Left renal cortex interstitium (tissue), 4 donors: ENCODE results near the gene PLA2G10. TPM values are rescaled to one million over a fixed set of nuclear protein-coding genes. Genes with fewer than 3 reads are reported as not detected.
A peak's percentile ranks its signal among the peaks of the same experiment; 100 is the strongest.
"Not testable (repeated sequence)": the region's sequence is repeated elsewhere in the genome, so short reads cannot be mapped to it uniquely, and the experiment has no call there.

Source experiments
- DNase-seq, 4 donors: peaks; one replicate each; pipeline ENCODE4 v3.0.0-alpha.2; 2013; ENCODE audit warnings: low read depth in 4 of 4, low spot score in 2 of 4, missing footprints in 1 of 4
- polyA plus RNA-seq, 4 donors: library from polyadenylated mRNA; unstranded; fragments of 120-200 nt; gene quantifications; one replicate each; pipeline ENCODE4 v1.2.1, GENCODE V29; 2013; ENCODE audit not compliant: insufficient read length in 4 of 4

Gene PLA2G10
- polyA plus RNA-seq, 4 donors, result 0.17 to 0.87 (median 0.52) TPM

DNA sequence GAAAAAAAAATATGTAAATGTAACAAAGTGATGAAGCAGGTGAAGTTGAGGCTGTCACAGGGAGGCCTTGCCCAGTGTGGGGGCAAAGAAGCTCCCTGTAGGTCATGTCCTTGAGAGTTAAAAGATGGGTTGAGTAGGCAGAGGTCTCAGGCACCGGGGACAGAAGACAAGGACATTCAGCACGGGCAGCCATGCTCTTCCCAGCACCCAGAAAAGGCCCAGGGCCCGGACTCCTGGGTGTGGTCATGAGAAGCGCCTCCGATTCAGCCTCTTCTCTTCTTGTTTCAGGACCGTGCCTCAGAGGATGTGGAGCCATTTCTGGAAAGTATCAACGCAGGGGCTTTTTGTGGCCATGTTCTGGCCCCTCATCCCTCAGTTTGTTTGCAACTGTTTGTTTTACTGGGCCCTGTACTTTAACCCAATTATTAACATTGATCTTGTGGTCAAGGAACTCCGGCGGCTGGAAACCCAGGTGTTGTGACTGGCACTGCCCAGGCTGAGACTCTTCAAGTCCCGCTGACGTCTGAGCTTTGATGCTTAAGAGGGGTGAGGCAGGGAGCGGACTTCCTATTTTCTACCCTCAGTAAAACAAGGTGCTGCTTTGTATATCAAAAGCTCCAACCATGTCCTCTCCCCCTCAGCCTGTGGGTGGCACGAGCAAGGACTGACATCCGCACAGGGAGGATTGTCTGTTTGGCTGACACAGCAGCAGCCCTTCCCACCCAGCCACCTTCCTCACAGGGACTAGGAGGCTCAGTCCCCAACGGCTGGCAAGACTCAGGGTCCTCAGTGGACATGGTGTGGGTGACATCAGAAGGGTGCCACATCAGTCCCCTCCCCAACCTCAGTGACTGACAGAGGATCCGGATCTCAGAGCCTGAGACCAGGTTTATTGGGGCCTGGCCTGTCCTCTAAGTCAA lies 26.5 kb downstream of the PLA2G10 start:
- no peak for DNase-seq

DNA sequence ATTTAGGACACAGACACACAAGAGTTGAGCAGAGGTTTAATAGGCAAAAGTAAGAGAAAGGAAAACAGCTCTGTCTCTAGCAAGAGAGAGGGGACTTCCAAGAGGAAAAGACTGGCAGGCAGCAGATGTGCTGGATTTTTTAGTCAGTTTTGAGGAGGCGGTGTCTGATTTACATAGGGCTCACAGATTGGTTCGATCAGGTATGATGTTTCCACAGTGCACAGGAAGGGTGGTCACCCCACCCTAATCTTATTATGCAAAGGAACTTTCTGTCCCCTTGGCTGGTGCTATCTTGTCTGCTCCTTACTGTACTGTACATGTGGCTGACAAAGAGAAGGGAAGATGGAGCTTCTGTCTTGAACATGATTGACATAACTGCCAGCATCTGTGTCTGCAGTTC lies 36.0 kb downstream of the PLA2G10 start:
- DNase-seq, result no peak

DNA sequence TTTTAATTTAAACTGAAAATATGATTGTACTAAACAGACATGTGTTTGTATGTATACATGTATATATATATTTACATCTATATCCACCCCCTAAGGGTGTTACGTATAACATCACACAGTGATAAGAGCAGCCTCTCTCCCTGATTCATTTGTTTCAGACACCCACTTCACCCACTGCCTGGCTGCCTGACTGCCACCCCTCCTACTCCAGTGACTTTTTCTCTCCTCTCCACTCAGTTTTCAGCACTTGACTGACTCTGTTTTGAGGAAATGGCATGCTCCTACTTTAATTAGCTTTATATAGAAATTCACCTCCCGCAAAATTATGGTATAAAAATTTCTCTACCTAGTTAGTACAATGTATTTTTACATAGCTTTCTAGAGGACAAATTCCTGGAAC lies 41.4 kb downstream of the PLA2G10 start:
- DNase-seq, result no peak

DNA sequence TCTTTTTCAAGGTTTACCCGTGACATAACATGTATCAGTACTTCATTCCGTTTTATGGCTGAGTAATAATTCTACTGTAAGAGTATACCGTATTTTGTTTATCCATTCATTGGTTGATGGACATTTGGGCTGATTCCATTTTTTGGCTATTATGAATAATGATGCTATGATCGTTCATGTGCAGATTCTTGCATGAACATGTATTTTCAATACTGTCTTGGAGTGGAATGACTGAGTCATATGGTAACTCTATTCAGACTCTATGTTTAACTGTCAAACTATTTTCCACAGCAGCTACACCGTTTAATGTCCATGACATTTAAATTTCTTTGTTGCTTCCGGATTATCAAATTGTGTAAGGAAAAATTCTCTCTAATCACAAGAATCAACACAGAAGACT lies 43.5 kb downstream of the PLA2G10 start:
- DNase-seq, result no peak

DNA sequence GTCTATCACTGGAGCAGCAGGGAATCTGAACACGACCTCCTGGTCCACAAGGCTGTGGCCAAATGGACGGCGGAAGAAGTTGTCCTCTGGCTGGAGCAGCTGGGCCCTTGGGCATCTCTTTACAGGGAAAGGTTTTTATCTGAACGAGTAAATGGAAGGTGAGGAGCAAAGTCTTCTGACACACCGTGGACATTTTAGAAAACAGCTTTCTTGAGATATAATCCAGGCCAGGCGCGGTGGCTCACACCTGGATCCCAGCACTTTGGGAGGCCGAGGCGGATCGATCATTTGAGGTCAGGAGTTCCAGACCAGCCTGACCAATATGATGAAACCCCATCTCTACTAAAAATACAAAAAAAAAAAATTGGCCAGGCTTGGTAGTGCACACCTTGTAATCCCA lies 44.3 kb downstream of the PLA2G10 start:
- DNase-seq, result no peak

DNA sequence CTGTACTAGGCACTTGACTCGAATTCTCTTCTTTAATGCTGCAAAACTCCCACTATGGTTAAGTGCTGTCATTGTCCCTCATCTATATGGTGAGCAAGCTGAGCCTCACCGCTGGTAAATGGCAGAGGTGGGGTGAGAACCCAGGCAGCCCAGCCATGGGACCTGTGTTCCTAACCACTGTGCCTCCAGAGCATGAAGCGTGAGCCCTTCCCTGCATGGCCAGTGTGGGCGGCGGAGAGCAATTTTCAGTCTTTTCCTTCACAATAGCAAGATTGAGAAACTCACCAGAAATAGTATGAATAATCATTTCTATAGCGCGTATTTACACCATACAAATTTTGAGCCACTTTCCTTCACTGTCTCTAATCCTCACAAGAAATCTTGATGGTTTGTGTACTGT lies 52.2 kb downstream of the PLA2G10 start:
- no peak for DNase-seq

DNA sequence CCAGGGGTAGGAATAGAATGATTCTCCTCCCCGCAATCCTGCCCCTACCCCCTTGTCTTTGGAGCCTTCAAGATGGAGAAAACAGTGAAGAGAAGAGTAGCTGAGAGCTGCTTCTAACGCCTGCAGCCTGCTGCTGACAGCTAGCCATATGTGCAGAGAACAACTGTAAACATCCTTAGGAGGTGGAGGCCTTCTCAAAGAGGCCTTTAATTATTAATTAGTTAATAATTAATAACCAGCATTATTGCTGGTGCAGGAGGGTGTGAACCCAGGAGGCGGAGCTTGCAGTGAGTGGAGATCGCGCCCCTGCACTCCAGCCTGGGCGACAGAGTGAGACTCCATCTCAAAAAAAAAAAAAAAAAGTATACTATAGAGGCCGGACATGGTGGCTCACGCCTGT lies 52.9 kb downstream of the PLA2G10 start:
- no peak for DNase-seq

DNA sequence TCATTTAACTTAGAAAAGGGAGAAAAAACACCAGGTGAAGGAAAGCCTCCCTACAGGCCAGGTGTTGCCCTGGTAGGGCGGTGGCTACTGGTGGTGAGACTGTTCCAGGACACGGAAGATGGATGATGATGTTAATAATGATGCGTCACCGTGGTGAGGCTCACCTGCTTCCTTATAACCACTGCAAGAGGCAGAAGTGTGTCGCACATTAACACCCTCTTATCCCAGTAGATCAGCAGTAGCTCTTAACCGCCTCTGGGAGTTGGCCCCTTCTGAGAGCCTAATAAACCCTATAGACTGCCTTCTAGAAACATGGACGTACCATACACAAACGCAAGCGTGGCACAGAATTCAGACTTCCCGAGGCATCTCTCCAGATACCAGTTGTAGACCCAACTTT lies 53.6 kb downstream of the PLA2G10 start:
- no peak for DNase-seq

DNA sequence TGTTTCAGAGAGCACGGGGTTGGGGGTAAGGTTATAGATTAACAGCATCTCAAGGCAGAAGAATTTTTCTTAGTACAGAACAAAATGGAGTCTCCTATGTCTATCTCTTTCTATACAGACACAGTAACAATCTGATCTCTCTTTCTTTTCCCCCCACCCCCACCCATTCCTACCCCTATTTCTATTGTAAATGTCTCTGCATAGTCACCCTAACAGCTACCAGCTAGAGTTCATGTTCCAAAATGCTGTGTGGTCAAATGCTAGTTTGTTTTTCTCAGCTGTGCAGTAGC lies 57.2 kb downstream of the PLA2G10 start:
- DNase-seq, result not testable (repeated sequence)

DNA sequence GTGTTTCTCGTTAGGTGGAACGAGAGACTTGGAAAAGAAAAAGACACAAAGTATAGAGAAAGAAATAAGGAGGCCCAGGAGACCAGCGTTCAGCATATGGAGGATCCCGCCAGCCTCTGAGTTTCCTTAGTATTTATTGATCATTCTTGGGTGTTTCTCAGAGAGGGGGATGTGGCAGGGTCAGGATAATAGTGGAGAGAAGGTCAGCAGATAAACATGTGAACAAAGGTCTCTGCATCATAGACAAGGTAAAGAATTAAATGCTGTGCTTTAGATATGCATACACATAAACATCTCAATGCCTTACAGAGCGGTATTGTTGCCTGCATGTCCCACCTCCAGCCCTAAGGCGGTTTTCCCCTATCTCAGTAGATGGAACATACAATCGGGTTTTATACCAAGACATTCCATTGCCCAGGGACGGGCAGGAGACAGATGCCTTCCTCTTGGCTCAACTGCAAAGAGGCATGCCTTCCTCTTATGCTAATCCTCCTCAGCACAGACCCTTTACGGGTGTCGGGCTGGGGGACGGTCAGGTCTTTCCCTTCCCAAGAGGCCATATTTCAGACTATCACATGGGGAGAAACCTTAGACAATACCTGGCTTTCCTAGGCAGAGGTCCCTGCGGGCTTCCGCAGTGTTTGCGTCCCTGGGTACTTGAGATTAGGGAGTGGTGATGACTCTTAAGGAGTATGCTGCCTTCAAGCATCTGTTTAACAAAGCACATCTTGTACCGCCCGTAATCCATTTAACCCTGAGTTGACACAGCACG lies 57.7 kb downstream of the PLA2G10 start:
- DNase-seq, result not testable (repeated sequence)

DNA sequence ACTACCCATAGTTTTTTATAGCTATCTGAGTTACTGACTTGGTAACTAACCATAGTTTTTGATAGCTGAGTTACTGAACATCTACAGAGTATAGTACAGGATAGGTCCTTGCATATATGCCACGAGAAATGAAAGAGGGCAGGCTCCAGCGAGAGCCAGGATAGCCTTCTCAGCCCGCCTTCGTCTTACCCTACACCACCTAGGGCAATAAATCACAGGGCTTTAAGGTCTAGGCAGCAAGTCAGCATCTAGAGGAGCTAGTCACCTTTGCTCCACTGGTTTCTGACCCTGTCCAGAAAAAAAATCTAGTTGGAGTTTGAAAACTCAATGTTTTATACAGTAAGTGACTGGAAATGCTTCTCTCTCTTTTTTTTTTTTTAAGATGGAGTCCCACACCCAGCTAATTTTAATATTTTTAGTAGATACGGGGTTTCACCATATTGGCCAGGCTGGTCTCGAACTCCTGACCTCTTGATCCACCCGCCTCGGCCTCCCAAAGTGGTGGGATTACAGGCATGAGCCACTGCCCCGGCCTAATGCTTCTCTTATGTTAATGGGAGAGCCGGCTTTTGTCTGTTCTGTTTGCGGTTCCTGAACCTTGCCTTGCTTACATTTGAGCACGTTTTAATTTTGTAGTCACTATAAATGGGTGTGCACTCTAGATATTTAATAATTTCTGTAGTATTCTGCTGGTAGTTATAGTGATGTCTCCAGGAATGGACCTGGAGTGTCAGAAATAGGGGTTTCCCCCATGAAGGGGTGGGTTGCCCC lies 58.5 kb downstream of the PLA2G10 start:
- no peak for DNase-seq

DNA sequence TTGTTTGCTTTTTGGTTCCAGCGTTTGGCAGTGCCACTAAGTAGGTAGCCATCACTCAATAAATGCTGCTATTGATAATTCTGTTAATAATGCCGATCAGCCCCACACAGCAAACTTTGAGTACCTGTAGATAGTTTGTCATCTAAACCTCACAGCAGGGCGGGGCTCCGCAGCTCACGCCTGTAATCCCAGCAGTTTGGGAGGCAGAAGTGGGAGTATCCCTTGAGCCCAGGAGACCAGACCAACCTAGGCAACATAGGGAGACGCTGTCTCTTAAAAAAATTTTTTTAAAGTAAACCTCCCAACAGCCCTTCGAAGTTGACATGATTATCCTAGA lies 59.8 kb downstream of the PLA2G10 start:
- DNase-seq, result no peak

DNA sequence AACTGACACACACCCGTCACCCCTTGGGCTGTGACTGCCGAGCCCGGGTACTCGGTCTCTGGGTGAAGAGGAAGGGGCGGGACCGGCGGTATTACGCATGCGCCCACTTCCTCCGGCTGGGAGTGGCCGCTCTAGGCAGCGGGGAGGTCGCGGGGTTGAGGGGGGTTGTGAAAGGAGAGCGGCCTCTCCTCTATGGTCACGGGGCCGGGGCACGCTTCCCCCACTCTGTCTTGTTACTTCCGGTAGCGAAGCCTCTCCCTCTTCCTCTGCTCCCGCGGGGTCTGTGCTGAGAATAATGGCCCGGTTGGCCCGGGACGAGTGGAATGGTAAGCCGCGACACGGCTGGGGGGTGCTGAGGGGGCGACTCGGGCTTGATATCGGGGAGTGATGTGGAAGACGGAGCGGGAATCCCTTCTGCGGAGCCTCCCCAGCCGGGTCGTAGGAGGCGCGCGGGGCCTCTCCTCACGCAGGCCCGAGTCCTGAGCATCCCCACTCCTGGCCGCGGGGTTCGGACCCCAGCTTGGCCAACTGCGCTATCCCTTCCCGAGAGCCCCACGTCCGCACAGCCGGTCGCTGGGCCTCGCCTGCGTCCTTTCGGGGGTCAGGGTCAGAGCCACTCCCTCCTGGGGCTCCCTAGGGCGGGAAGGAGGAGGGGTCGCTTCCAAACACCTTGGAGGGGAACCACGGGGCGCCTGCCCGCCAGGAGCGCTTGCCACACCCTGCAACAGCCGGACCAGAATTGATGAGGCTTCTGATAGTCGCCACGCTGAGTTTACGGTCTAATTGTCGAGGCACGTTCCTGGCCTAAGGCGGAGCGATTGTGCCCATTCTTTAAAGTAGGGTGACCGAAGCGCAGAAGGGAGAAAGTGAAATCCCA lies 61.2 kb downstream of the PLA2G10 start, which contains the start of gene BFAR:
Gene BFAR, plus strand, starts transcription at position 259 of the 877 bp plus-strand sequence. CDS start 11,396 bp downstream, outside the sequence.
- DNase-seq, result peak in 3 of 4 donors; percentile 83 to 95 (median 94)

DNA sequence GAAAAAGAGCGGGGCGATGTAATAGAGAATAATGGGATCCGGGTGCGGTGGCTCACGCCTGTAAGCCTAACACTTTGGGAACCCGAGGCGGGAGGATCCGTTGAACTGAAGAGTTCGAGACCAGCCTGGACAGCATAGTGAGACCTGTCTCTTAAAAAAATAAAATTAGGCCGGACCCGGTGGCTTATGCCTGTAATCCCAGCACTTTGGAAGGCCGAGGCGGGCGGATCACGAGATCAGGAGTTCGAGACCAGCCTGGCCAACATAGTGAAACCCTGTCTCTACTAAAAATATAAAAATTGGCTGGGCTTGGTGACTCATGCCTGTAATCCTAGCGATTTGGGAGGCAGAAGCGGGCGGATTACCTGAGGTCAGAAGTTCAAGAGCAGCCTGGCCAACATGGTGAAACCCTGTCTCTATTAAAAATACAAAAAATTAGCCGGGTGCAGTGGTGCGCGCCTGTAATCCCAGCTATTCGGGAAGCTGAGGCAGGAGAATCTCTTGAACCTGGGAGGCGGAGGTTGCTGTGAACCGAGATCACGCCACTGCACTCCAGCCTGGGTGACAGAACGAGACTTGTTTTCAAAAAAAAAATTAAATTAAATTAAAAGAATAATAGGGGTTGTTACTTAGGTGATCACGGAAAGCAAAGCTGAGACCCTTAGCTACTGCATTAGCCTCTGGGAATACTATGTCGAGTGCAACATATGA lies 63.3 kb downstream of the PLA2G10 start:
- DNase-seq, result not testable (repeated sequence)

DNA sequence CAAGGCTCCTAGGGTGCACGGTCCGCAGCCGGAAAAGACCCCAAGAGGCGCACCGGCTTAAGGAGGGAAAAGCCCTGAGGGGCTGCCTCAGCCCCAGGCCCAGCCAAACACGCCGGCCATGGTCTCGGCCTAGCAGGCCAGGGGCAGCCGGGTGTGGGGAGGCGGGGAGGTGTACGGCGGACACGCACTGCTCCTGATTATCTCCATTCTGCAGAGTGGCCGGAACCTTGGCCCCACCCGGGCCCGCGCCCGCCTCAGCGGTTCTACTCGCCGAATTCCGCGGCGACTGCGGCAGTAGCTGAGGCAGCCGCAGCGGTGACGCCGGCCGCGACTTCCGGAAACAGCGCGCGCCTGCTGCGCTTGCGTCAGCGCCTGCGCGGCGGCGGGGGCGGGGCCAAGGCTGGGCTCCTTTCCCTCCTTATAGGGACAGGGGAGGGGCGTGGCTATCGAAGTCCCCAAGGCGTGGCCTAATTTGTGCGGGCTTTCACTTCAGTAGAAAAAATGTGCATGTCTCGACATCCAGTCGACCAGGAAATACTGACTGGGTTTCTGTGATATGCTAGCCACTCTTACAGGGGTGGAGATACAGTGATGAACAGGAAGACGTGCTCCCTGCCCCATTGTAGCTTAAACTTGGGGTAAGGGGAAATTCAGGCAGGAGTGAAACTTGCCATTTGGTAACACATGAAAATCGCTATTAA lies 64.0 kb downstream of the PLA2G10 start, which contains the start of gene PARN:
Gene PARN, minus strand, starts transcription at position 342 of the 701 bp plus-strand sequence. Its CDS starts 135 bp downstream, at position 207.
- peak in 3 of 4 donors; percentile 86 to 89 (median 87) for DNase-seq

DNA sequence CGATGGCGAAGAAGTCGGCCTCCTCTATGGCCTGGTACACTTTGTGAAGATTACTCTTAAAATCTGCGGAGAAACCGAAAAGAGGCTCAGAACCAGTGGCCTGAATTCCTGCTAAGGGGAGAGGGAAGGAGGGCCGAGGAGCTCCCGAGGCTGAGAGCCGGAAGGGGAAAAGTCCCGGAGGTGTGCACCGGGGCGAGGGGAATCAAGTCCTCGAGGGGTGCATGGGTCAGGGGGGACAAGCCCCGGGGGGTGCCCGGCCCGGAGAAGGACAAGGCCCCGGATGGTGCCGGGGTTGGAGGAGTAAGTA lies 64.5 kb downstream of the PLA2G10 start:
- no peak for DNase-seq

DNA sequence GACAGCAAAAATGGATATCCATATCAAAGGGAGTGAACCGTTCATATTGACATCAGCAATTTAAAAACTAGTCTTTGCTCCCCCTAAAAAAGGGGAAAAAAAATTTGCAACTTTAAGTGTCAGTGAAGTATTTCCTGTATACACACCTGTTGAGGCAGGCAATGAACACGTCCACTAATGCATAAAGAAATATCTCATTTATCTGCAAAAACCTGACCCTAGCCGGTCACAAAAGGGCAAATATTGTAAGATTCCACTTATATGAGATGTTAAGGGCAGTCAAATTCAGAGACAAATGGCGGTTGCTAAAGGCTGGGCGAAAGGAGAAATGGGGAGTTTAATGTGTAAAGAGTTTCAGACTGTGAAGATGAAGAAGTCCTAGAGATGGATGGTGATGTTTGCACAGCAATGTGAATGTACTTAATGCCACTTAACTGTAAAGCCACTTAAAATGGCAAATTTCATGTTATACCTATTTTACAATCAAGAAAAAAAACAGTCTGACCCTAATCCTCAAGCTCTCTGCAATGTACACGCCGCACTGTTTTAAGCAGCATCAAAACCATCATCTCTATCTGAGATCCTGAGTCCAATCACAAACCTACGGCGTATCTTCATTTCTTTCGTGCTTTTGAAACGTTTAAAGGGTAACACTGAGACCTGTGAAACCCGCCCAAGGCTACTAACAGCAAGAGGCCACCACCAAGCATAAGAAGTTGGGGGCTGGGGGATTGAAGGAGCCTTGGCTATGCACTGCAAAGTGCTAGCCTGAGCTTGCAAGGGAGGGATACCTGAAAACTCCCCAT lies 65.1 kb downstream of the PLA2G10 start:
- DNase-seq, result no peak

DNA sequence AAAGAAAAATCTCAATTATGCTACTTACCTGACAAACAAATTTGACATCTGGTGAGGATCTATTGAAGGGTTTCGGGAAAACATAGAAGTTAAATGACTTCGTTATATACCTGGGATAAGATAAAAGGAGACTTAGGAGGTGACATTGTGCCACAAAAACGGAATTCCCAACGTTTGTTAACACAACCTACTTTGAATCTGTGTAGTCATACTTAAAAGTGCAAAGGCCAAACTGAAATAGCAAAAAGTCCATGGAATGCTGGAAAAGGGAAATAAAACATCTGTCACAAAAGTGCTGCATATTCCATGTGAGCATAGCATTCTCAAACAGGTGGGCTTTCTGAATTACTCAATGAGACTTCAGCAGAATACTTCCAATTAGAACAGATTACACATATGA lies 67.0 kb downstream of the PLA2G10 start:
- no peak for DNase-seq
